SK-N-DZ (cell line): ENCODE measurements around the gene KRT27. TPM values are rescaled to one million over a fixed set of nuclear protein-coding genes. Genes with fewer than 3 reads are reported as not detected.
"Not testable (repeated sequence)": the region's sequence is repeated elsewhere in the genome, so short reads cannot be mapped to it uniquely, and the experiment has no call there.

ENCODE experiments used
- DNase-seq: peaks from one replicate; pipeline ENCODE4 v3.0.0-alpha.2; 2015; ENCODE audit warnings: low spot score
- polyA plus RNA-seq, 2 experiments: library from polyadenylated mRNA; depleted of rRNA; stranded (reverse); fragments of >200 nt; gene quantifications; 2 replicates each; pipeline ENCODE4 v1.2.3, GENCODE V29; 2014

Gene KRT27, protein sequence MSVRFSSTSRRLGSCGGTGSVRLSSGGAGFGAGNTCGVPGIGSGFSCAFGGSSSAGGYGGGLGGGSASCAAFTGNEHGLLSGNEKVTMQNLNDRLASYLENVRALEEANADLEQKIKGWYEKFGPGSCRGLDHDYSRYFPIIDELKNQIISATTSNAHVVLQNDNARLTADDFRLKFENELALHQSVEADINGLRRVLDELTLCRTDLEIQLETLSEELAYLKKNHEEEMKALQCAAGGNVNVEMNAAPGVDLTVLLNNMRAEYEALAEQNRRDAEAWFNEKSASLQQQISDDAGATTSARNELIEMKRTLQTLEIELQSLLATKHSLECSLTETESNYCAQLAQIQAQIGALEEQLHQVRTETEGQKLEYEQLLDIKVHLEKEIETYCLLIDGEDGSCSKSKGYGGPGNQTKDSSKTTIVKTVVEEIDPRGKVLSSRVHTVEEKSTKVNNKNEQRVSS
- polyA plus RNA-seq (2014; cell fraction: cytosol; rRNA removed) = not detected in 2 replicates
- polyA plus RNA-seq (2014; cell fraction: nucleus; rRNA removed) = not detected in 2 replicates

DNA sequence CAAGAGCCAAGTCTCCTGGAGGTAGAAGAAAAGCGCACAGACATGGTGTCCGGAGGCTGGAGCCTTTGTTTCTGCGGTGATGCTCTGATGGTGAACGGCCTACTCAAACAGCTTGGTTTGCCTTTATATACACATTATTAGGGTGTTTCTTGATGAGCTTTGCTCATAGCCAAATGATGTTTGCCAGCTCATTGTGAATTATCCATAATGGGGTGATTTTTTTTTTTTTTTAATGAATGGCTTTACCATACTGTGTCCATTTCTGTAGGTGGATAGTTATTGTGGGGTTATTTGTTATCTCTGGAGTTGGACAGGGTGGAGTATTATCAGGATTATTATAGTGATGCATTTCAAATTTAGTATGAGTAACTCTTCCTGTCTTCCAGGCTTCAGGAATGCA is at the start of gene KRT27:
KRT27 (minus strand) TSS at position 101 of the 400 bp plus-strand sequence; CDS start at position 44, 57 bp downstream.
- no peak for DNase-seq

DNA sequence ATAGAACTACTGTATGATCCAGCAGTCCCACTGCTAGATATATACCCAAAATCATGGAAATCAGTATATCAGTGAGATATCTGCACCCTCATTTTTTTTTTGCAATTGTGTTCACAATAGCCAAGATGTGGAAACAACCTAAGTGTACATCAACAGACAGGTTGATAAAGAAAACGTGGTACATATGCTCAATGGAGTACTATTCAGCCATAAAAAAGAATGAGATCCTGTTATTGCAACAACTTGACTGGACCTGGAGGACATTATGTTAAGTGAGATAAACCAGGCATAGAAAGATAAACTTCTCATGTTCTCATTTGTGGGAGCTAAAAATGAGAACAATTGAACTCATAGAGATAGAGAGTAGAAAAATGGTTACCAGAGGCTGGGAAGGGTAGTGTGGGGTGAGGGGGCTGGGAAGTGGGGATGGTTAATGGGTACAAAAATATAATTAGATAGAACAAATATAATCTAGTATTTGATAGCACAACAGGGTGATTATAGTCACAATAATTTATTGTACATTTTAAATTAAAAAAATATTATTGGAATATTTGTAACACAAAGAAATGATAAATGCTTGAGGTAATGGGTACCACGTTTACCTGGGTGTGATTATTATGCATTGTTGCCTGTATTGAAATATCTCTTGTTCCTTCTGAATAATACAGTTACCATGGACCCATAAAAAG is 47.9 kb upstream of the KRT27 start:
- DNase-seq = no peak

DNA sequence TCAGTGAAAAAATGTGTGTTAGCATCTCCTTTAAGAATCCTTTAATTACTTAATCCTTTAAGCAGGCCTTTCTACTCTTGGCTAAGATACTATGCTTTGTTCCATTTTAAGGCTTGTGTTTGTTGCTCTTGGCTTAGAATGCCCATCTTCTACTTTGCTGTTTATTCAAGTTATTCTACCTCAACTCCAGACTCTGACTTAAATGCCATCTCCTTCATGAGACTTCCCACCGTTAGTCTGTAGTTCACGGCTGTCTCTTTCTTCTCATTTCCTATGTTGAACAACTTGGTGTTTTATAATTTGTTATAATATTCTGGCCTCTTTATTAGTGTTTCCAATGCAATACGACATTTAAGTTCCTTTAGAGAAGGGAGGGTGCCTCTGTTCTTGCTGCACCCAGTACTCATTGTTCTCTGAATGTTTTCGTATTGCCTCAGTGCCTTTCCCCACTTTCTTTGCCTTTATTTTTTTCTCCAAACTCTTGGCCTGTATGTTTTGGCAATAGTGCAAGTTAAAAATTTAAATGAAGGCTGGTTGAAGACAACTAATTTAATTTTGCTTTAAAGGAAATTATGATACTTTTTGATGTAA is 46.2 kb upstream of the KRT27 start:
- no peak for DNase-seq

DNA sequence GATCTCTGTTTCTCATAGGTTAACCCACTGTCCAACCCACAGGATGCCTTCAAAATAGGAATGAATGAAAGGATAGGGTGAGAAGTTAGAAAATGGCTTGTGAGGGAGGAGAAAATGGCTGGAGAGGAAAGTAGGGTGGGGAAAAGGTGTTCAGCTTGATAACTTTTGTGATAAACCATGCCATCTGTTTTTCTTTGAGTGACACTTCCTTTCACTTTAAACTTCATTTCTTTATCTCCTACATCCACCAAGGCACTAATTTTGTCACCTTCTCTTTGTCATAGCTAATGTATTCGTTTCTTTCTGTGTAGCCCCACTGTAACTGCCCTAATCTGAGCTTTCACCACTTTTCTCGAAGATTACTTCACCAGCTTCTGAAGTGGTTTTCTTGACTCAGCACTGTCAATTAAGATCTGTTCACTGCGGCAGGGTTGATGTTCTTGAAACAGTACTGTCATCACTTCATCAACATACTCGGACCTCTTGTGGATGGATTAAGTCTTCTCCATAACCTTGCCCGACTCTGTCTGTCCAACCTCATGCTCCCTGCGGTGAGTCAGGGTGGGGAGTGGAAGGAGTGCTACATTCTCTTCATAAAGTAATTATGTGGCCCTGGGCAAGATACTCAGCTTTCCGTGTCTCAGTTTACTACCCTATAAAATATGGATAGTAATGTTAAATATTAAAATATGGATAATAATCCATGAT is 45.5 kb upstream of the KRT27 start:
- no peak for DNase-seq

DNA sequence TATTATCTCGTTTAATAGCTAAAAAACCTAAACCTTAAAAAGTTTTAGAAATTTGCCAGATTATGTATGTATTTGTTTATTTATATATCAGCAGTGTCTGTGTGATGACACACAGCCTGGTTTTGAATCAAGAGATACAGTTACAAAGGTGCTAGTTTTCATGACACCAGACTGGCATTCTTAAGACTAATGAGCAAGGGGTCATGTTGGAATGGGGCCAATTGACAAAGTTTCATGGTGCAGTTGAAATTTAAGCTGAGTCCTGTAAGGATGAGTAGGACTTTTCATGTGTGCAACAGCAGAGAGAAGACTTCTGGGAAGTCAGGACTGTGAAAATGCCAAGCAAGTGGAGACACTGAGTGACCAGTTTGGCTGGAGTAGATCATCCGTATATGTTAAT is 43.2 kb upstream of the KRT27 start:
- no peak for DNase-seq

DNA sequence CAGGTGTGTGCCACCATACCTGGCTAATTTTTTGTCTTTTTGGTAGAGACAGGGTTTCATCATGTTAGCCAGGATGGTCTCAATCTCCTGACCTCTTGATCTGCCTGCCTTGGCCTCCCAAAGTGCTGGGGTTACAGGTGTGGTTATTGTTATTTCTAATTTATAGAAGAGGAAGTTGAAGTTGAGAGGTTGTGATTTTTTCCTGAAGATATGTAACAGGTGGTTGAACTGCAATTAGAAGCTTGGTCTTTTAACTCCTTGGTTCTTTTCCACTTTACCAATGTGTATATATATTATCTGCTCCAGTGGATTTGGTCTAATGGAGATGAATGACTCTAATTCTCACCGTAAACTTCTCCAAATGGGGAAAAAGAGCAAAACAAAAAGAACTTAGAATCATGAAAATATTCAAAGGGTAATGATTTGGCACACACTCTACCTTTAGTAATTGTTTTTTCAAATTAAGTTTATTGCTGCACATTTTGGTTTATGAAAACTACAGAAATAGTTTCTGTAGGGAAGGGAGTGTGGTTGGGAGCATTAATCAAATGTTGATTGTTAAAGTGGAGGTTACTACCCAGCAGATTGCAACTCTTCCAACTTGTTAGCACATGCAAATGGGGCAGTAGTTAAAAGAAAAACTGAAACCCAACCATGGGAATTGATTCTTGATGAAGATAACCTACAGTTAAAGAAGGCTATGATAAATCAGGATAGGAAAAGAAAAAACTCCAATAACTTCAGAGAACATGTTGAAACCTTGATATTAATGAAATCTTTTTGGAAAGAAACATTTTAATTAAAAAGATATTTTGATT is 41.9 kb upstream of the KRT27 start:
- DNase-seq = no peak

DNA sequence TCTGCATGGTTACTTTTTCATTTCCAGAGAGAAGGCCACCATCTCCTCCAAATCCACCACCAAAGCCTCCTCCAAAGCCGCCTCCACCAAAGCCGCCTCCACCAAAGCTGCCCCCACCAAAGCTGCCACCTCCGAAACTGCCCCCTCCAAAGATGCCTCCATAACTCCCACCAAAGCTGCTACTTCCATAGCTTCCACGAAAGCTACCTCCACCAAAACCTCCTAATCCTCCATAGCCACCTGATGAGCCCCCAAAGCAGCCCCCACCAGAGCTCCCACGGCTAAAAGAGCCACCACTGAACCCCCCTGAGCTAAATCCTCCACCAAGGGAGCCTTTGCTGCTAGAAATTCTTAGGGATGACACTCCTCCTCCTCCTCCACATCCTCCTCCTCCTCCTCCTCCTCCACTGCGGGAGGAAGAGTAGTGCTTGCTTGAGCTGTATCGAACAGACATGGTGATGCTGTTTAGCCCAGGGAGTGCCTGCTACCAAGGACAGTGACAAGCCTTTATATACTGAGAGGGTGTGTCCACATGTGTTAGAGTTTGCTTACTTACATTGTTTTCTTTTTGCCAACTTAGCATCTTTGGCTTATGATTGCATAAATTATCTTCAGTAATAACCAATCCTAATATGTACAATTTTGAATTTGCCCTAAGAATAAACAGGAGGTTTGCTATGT is 39.9 kb upstream of the KRT27 start, which contains the start of gene KRT10:
KRT10 (minus strand) TSS at position 483 of the 681 bp plus-strand sequence; CDS start at position 454, 29 bp downstream.
- no peak for DNase-seq

DNA sequence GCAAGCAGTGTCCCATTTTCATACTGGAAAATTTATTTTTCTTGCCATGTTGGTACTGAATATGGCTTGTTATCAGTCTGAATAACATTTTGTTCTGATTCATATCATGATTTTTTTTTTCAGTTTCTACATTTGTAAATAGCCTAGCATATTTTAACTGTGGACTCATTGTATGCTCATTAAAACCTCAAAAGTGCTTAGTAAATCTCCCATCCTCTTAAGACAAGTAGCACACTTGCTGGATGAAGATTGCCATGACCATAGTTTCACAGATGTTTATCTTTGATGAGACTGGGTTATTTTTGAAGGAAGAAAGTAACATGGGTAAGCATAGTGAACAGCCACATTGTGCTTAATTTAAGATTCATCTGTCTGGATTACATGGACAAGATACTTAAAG is 39.2 kb upstream of the KRT27 start:
- no peak for DNase-seq

DNA sequence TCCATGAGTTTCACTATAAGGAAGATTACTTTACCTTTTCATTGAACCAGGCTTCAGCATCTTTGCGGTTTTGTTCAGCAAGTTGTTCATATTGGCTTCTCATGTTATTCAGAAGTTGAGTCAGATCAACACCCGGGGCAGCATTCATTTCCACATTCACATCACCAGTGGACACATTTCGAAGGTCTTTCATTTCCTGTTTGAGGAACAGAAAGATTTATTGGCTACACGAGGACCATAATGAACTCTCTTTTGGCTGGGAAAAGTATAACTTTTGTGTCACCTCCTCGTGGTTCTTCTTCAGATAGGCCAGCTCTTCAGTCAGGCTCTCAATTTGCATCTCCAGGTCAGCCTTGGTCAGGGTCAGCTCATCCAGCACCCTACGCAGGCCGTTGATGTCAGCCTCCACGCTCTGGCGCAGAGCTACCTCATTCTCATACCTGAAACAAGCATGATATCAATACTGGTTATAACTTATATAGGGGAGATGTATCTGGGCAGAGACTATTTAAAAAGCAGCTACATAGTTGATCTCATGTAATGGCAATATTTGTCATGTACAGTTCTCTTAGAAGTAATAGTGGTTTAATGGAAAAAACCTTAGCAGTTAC is 38.0 kb upstream of the KRT27 start:
- no peak for DNase-seq

DNA sequence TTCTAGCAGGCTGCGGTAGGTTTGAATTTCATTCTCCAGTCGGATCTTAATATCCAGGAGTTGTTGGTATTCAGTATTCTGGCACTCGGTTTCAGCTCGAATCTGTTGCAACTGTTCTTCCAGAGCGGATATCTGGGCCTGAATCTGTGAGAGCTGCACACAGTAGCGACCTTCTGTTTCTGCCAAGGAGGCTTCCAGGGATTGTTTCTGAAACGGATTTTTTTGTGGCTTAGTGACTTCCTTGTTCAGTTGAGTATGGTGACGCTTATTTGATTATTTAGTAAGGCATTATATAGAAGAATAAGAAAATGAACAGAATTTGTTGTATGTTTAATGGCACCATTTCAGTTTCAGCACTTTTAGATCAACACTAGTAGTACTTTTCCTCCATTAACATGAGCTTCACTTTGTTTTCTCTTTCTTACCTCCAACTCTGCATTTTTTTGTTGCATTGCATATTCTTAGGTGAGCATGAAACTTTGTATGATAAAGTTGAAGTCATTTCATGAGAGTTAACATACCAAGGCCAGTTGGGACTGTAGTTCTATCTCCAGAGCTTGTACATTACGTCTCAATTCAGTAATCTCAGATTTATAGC is 37.3 kb upstream of the KRT27 start:
- peak; percentile 6 for DNase-seq

DNA sequence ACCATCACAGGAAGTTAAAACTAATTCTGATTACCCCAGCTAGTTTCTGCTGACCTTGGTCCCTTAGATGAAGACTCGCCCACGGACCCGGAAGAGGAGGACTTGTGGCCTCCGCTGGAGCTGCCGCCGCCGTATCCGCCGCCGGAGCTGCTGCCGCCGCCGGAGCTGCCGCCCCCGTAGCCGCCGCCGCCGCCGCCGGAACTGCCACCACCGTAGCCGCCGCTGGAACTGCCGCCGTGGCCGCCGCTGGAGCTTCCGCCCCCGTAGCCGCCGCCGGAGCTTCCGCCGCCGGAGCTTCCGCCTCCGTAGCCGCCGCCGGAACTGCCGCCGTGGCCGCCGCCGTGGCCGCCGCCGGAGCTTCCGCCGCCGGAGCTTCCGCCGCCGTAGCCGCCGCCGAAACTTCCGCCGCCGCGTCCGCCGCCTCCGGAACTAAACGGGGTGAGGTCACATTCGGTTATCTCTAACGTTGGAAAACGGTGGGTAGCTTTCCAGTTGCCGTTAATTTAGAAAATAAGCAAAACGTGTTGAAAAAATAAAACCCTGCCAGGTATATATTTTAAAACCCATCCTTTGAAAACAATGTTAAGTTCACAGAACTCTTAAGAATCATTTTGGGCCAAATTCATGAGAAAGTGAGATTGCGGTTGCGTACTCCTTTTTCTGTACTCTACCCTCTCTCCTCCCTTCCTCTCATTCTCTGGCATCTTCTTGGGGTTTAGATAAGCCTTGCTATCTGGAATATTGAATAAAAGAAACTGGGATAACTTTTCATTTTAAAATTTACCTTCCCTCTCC is 36.6 kb upstream of the KRT27 start:
- DNase-seq = peak; percentile 69

DNA sequence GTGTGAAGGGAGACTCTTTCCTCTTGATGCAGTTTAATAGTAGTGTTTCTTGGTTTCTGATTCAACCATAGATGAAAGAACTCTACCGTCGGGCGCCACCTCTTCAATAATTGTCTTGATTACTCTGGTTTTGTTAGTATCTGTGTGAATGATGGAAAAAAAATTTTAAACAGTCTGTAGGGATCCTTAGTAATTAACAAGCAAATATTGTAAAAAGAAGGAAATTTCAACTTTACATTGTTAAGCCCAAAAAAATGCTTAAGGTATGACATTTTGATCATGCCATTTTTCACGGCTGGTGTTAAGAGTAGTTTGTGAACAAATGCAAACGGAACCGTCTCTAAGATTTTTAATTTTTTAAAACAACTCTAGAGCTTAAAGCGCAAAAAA is 36.0 kb upstream of the KRT27 start:
- peak; percentile 7 for DNase-seq

DNA sequence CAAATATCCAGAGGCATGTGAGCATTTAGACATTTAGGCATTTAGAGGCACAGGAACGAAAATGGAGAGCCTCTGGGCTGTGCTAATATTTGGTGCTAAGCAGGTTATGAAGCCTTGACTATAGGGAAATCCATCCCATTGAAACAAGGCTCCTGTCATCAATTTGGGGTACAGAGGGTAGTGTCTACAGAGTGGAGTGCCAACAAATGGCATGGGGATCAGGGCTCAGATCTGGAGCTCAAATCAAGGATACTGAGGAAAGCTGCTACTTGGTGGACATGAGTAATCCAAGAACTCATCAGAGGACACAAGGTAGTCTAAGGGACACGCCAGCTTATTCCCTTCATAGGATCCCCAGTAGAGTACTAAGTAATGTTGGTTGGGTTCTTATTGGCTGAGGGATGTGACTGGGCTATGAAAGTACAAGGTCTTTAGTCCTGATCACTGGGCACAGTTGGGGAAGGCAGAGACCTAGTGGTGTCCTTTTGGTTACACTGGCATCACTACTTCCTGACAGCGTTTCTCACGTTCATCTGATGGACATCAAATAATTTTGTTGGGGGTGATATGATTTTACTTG is 34.8 kb upstream of the KRT27 start:
- no peak for DNase-seq

DNA sequence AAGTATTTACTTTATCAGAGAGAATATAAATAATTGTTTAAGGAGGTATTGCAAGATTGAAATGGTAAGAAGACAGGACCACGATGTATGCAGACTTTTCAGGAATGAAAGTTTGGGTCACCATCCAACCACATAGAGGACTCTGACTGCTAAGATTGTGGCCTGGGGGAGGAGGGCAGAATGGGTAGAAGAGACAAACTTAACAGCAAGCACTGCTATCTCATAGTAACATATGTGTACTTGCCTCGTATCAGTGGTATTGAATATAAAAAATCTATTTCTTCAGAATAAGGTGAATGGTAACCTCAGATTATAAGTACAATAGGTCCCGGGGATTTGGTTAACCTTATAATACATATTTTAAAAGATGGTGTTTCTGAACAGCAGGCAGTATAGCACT is 34.2 kb upstream of the KRT27 start:
- no peak for DNase-seq

DNA sequence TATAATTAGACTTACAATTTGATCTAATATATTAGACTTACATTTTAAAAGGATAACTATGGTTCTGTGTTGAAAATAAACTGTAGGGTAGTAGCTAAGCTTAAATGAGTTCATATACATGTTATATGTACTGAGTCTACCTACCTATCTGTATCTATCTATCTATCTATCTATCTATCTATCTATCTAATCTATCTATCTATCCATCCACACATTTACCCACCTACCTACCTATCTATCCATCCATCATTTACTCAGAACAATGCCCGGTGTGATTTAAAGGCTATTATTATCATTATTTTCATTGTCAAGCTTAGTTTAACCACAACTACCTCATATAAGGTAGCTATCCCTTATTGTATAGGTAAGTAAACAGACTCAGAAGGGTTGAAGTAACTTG is 33.0 kb upstream of the KRT27 start:
- no peak for DNase-seq

DNA sequence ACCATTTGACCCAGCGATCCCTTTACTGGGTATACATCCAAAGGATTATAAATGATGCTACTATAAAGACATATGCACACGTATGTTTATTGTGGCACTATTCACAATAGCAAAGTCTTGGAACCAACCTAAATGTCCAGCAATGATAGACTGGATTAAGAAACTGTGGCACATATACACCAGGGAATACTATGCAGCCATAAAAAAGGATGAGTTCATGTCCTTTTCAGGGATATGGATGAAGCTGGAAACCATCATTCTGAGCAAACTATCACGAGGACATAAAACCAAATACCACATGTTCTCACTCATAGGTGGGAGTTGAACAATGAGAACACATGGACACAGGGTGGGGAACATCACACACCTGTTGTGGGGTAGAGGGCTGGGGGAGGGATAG is 32.3 kb upstream of the KRT27 start:
- not testable (repeated sequence) for DNase-seq

DNA sequence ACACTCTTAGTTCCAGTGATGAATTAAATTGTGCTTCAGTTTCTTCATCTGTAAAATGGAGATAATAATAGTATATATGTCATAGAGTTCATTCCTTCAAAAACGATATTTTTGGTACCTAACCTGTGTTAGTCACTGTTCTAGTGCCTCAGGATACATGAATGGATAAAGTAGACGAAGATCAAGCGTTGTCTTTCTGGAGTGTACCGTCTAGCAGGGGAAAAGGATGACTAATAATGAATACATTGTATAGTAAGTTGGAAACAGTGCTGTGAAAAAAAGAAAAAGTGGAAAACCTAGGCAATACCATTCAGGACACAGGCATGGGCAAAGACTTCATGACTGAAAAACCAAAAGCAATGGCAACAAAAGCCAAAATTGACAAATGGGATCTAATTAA is 31.5 kb upstream of the KRT27 start:
- DNase-seq = no peak

DNA sequence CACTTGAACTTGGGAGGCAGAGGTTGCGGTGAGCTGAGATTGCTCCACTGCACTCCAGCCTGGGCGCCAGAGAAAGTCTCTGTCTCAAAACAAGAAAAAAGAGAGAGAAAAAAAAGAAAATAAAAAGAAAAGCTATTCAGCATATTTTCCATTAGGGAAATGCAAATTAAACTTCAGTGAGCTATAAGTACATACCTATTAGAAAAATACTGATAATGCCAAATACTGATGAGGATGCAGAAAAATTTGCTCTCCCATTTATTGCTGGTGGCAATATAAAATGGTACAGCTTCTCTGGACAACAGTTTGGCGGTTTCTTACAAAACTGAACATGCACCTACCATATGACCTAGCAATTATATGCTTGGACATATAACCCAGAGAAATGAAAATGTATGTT is 30.3 kb upstream of the KRT27 start:
- DNase-seq = no peak
